ENCODE measurements around the gene CD79A. TPM values are rescaled to one million over a fixed set of nuclear protein-coding genes. Genes with fewer than 3 reads are reported as not detected.

The CD79A gene
- total RNA-seq, 4 donors from 2014 or later: 0.72 to 1.8 TPM; not detected in 2

DNA sequence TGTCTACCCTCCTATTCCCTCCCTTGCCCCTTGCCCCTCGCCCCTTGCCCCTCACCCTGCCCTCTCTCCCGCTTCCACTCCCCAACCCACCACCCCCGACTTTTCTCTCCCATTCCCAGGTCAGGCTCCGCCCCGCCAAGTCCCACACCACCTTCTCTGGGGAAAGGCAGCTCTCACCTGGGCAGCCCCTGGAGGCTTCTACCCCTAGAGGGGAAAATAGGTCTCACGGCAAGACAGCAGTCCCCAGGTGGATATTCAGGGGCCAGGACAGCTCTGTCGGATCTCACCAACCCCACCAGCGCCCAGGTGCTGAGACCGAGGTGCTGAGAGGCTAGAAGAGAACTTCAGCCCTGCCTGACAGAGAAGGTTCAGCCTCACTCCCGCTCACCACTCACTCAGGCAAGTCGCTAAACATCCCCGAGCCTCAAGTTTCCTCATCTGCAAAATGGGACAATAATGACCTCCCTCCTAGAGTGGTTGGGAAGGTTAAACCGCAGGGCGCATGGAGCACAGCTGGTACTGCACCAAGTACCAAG, 52.5 kb downstream of the CD79A start:
- DNase-seq (ENCODE audit: low spot score) (no peak), ATAC-seq (ENCODE audit: low FRiP score) (no peak)
- TF ChIP-seq, protein P1, sequence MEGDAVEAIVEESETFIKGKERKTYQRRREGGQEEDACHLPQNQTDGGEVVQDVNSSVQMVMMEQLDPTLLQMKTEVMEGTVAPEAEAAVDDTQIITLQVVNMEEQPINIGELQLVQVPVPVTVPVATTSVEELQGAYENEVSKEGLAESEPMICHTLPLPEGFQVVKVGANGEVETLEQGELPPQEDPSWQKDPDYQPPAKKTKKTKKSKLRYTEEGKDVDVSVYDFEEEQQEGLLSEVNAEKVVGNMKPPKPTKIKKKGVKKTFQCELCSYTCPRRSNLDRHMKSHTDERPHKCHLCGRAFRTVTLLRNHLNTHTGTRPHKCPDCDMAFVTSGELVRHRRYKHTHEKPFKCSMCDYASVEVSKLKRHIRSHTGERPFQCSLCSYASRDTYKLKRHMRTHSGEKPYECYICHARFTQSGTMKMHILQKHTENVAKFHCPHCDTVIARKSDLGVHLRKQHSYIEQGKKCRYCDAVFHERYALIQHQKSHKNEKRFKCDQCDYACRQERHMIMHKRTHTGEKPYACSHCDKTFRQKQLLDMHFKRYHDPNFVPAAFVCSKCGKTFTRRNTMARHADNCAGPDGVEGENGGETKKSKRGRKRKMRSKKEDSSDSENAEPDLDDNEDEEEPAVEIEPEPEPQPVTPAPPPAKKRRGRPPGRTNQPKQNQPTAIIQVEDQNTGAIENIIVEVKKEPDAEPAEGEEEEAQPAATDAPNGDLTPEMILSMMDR (IDR thresholded peaks at IDR 0.05): no peak

DNA sequence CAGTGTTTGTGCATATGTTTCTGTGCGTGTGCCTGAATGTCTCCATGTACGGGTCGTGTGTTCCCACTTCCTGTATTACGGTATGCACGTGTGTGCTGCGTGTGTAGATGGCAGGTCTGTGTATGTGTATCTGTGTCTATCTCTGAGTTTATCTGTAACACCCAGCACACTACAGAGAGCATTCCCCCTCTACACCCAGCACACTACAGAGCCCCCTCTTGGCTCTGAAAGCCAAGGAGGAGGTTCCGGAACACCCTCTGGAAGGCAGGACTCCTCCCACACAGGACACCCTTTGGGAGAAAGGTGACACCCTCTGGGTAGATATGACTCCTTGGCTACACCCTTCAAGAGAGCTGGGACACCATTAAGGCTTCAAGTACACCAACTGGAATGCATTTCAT, 53.2 kb downstream of the CD79A start:
- DNase-seq (ENCODE audit: low spot score): no peak
- ATAC-seq (ENCODE audit: low FRiP score): no peak
- TF ChIP-seq, protein P1 (IDR thresholded peaks at IDR 0.05): no peak

Small RNA genes within 50 kb of the gene (small RNA-seq; reads per million reads assigned to genes)
- not detected for gene MIR6797

Other genes with a start within 250 kb of the CD79A start
- not detected for gene CEACAM7, start 189.0 kb upstream of the CD79A start, total RNA-seq
- not detected for gene CEACAM5, start 168.7 kb upstream of the CD79A start, total RNA-seq
- under 1 TPM in 1 of 4 donors, not detected in 3; 0.19 TPM for gene CEACAM6, start 121.7 kb upstream of the CD79A start, total RNA-seq
- 10 to 100 TPM in 1 of 4 donors, not detected in 3; 20.3 TPM for gene CEACAM3, start 80.7 kb upstream of the CD79A start, total RNA-seq
- gene LYPD4, start 32.6 kb upstream of the CD79A start, total RNA-seq: not detected
- not detected for gene DMRTC2, start 32.2 kb upstream of the CD79A start, total RNA-seq
- 100 to 1,000 TPM; 559 to 757 (median 617) TPM for gene RPS19, start 17.0 kb upstream of the CD79A start, total RNA-seq
- gene ARHGEF1, start 5.9 kb downstream of the CD79A start, total RNA-seq: 100 to 1,000 TPM in 1 of 4 donors, 10 to 100 TPM in 3; 53.1 to 129 (median 72.0) TPM
- under 1 TPM in 1 of 4 donors, not detected in 3; 0.25 TPM for gene ERFL, start 51.2 kb downstream of the CD79A start, total RNA-seq
- gene RABAC1, start 82.0 kb downstream of the CD79A start, total RNA-seq: 100 to 1,000 TPM; 132 to 192 (median 167) TPM
- under 1 TPM in 2 of 4 donors, not detected in 2; 0.13 to 0.28 TPM for gene ATP1A3, start 117.0 kb downstream of the CD79A start, total RNA-seq
- 1 to 10 TPM in 3 of 4 donors, under 1 TPM in 1; 0.32 to 2.1 (median 1.6) TPM for gene GRIK5, start 192.9 kb downstream of the CD79A start, total RNA-seq
- gene ZNF574, start 198.9 kb downstream of the CD79A start, total RNA-seq: 10 to 100 TPM; 11.6 to 22.9 (median 12.8) TPM